NB4 (cell line): Measurements from ENCODE around the gene NCAM2.

ENCODE experiments used
- CTCF ChIP-seq: IDR thresholded peaks from one replicate; pipeline ENCODE4 v1.5.1; 2012; ENCODE audit warnings: low read depth, low read length
- MYC ChIP-seq: IDR thresholded peaks from 2 replicates; pipeline ENCODE4 v1.6.1; 2011; ENCODE audit warnings: low read depth, low read length
- POLR2A ChIP-seq: IDR thresholded peaks from 2 replicates; pipeline ENCODE4 v1.6.1; 2011; ENCODE audit warnings: mild to moderate bottlenecking; ENCODE audit not compliant: insufficient read length; ENCODE audit errors: extremely low read depth

GRCh38 chr21:21466752-21467151 lies 468.5 kb downstream of the NCAM2 start:
- no peak for TF ChIP-seq POLR2A
- TF ChIP-seq CTCF: no peak
- TF ChIP-seq MYC: no peak
